ENCODE results near the gene TET3. TPM values are rescaled to one million over a fixed set of nuclear protein-coding genes. Genes with fewer than 3 reads are reported as not detected.

TET3 gene
- total RNA-seq, 4 donors from 2014 or later: 52.8 to 54.8 (median 54.1) TPM

- TF ChIP-seq POLR2A (IDR thresholded peaks at IDR 0.05) (no peak), CTCF (IDR thresholded peaks at IDR 0.05) (no peak)
- peak in 1 of 2 donors; percentile 68 for DNase-seq (ENCODE audit: low spot score in 2 of 2)
- intact Hi-C loops (cut with DNase I; ENCODE audit: low total_unique reads): no loop called here
- H3K4me3 ChIP-seq (ENCODE audit: low read depth, poor library complexity, severe bottlenecking): no peak overlapping the region
- 72 to 74% methylated on average over 18 of the region's 18 CpGs for whole genome bisulfite sequencing, 2 donors
These were observed 19.8 kb downstream of the TET3 start for GRCh38 chr2:74004212-74005182.

- intact Hi-C loops (cut with DNase I; ENCODE audit: low total_unique reads): no loop called here
- TF ChIP-seq POLR2A (IDR thresholded peaks at IDR 0.05): no peak
- TF ChIP-seq CTCF (IDR thresholded peaks at IDR 0.05): no peak
- WGBS, 2 donors: 67 to 68% methylated on average over 8 of the region's 8 CpGs
- no peak overlapping the region for H3K4me3 ChIP-seq (ENCODE audit: low read depth, poor library complexity, severe bottlenecking)
- peak in 1 of 2 donors; percentile 42 for DNase-seq (ENCODE audit: low spot score in 2 of 2)
These were observed 21.1 kb downstream of the TET3 start for GRCh38 chr2:74005786-74006185.

DNA sequence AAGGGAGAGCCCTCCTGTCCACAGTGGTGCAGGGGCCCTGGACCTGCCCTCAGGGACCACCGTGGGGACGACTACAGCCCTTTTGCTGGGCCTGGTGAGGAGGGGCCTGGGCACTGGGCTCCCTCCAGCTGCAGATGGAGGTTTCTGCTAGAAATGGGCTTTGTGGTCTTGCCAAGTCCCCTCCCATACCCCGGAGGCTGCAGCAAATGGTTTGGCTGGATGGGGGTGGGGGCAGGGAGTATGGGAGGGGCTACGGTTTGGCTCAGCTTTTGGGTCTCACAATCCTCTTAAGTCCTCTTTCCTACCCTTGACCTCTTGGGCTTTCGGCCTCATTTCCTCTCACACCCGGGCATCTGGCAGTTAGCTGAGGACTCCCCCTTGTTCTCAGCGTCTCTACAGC is 21.7 kb downstream of the TET3 start:
- peak in 1 of 2 donors; percentile 60 for DNase-seq (ENCODE audit: low spot score in 2 of 2)
- intact Hi-C loops (cut with DNase I; ENCODE audit: low total_unique reads): no loop called here
- no peak overlapping the region for H3K4me3 ChIP-seq (ENCODE audit: low read depth, poor library complexity, severe bottlenecking)
- TF ChIP-seq POLR2A (IDR thresholded peaks at IDR 0.05) (no peak), CTCF (IDR thresholded peaks at IDR 0.05) (no peak)
- 38 to 45% methylated on average over 7 of the region's 7 CpGs for WGBS, 2 donors

DNA sequence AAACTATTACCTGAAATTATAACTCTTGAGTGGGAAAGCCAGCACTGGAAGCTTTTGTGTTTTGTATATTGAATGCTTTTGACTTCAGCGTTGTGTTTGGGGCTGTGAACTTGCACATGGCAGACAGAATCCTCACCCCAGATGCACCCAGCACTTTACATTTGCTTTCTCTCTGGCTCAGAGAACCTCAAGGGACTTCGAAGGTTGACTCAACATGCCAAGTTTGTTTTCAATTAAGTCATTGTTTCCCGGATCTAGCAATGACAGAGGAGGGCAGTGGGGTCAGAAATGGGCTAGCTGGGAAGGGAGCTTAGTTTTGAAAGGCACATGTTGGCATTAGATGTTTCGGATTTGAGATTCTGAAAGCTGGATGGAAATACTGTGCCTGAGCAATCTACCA is 22.4 kb downstream of the TET3 start:
- WGBS, 2 donors: 45 to 49% methylated on average over 4 of the region's 4 CpGs
- H3K4me3 ChIP-seq (ENCODE audit: low read depth, poor library complexity, severe bottlenecking): no peak overlapping the region
- intact Hi-C loops (cut with DNase I; ENCODE audit: low total_unique reads): no loop called here
- peak in 1 of 2 donors; percentile 29 for DNase-seq (ENCODE audit: low spot score in 2 of 2)
- TF ChIP-seq CTCF (IDR thresholded peaks at IDR 0.05) (no peak), POLR2A (IDR thresholded peaks at IDR 0.05) (no peak)

DNA sequence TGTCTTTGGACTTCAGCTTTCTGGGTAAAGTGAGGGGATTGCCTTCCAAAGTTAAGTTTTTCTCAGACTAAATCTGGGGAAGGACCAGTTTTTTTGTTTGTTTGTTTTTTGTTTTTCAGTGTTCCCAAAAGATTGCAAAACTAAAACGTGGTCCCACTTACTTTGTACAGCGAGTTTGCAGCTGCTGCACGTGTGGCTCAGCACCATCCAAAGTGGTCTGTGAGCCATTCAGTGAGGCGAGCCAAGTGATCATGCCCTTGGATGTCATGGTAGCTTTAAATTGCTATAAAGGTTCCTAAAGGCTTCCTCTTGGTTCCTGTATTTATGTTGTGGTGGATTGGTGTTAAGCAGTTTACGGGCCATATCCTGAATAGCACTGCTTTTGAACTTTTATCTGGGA is 23.0 kb downstream of the TET3 start:
- no peak overlapping the region for H3K4me3 ChIP-seq (ENCODE audit: low read depth, poor library complexity, severe bottlenecking)
- TF ChIP-seq POLR2A (IDR thresholded peaks at IDR 0.05) (no peak), CTCF (IDR thresholded peaks at IDR 0.05) (no peak)
- WGBS, 2 donors: 84 to 92% methylated on average over 5 of the region's 5 CpGs
- no peak for DNase-seq (ENCODE audit: low spot score in 2 of 2)
- intact Hi-C loops (cut with DNase I; ENCODE audit: low total_unique reads): no loop called here

All from lower leg skin (tissue), 4 donors.